Fibroblast of mammary gland (primary cell): ENCODE data around the gene IL17REL.

Source experiments
- DNase-seq: peaks from one replicate; pipeline ENCODE4 v3.0.0-alpha.2; 2010; ENCODE audit warnings: low read depth
- H3K4me3 ChIP-seq: 2 replicates; pipeline ENCODE4 v1.5.1; 2011; ENCODE audit warnings: low read depth, mild to moderate bottlenecking, low read length, moderate library complexity; ENCODE audit not compliant: control insufficient read depth
- CTCF ChIP-seq: conservative IDR thresholded peaks from 2 replicates; pipeline ENCODE4 v1.5.1; 2011; ENCODE audit warnings: low read depth, low read length, inconsistent platforms; ENCODE audit not compliant: control insufficient read depth, insufficient read depth

IL17REL gene

GRCh38 chr22:49977578-49977977 is 35.0 kb downstream of the IL17REL start:
- TF ChIP-seq CTCF: no peak
- no peak overlapping the region for H3K4me3 ChIP-seq
- DNase-seq: no peak

- no peak overlapping the region for H3K4me3 ChIP-seq
- no peak for TF ChIP-seq CTCF
- DNase-seq: no peak
Measured at GRCh38 chr22:49976439-49977175, 36.0 kb downstream of the IL17REL start.

GRCh38 chr22:49975543-49976389 is 36.8 kb downstream of the IL17REL start:
- no peak for TF ChIP-seq CTCF
- DNase-seq: no peak
- H3K4me3 ChIP-seq: no peak overlapping the region

GRCh38 chr22:49973018-49973961 is 39.3 kb downstream of the IL17REL start:
- no peak for TF ChIP-seq CTCF
- H3K4me3 ChIP-seq: no peak overlapping the region
- no peak for DNase-seq

GRCh38 chr22:49972163-49973017 is 40.2 kb downstream of the IL17REL start:
- no peak for TF ChIP-seq CTCF
- H3K4me3 ChIP-seq: no peak overlapping the region
- DNase-seq: no peak
